DLD1 (cell line): ENCODE data around the gene FRMD8.

Experiments used
- in situ Hi-C: cut with HindIII; loops from 2 replicates; pipeline ENCODE4 v1.10.0; 2017; ENCODE audit warnings: low sequenced_read_pairs

The FRMD8 gene

DNA sequence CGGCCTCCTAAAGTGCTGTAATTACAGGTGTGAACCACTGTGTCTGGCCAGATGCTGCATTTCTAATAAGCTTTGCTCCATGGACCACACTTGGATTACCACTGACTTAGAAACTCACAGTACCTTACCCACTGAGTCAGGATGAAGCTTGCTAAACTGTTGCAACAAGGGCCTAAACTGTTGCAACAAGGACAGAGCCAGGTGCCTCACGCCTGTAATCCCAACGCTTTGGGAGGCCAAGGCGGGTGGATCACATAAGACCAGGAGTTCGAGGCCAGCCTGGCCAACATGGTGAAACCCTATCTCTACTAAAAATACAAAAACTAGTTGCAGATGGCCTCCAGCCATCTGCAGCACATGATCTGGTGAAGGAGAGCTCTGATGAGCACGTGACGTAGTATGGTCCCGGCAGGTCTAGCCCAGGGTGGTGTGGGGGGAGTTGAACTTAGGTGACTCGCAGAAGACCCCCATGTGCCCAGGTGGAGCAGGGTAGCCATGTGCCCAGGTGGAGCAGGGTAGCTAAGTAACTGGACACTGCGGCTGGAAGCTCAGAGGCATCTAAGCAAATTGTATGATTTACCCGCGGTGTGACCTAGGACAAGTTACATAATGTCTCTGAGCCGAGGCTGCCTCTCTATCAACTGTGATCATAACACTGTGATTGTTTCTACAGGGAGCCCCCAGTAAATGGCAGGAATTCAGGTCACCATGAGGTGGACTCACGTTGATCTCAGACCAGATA is 12.4 kb upstream of the FRMD8 start:
- in situ Hi-C loops = no loop called here

- in situ Hi-C loops = no loop called here
Observed at GRCh38 chr11:65375012-65375411, 11.4 kb upstream of the FRMD8 start.

- in situ Hi-C loops = no loop called here
Observed at GRCh38 chr11:65376138-65376713, 10.2 kb upstream of the FRMD8 start.

- in situ Hi-C loops = no loop called here
Observed at GRCh38 chr11:65377036-65377435, 9.4 kb upstream of the FRMD8 start.

- in situ Hi-C loops = no loop called here
Observed at GRCh38 chr11:65377777-65378176, 8.7 kb upstream of the FRMD8 start.

- in situ Hi-C loops = no loop called here
Observed at GRCh38 chr11:65378208-65378927, 8.1 kb upstream of the FRMD8 start.

- in situ Hi-C loops = no loop called here
Observed at GRCh38 chr11:65378928-65379638, 7.4 kb upstream of the FRMD8 start.

- in situ Hi-C loops = no loop called here
Observed at GRCh38 chr11:65379698-65380459, 6.6 kb upstream of the FRMD8 start.

GRCh38 chr11:65380460-65381119 is 5.8 kb upstream of the FRMD8 start:
- in situ Hi-C loops = no loop called here

DNA sequence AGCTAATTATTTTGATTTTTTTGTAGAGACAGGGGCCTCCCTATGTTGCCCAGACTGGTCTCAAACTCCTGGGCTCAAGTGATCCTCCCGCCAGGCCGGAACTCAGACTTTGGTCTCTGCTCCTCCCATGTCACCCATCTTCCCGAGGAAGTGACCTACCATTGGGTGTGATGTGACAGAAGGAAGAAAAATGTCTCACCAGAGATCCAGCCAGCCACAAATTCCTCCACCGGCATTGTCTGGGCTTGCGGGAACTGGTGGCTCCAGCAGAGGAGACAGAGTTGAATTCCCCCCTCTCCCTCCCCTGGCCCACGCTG is 4.8 kb upstream of the FRMD8 start:
- in situ Hi-C loops = no loop called here

DNA sequence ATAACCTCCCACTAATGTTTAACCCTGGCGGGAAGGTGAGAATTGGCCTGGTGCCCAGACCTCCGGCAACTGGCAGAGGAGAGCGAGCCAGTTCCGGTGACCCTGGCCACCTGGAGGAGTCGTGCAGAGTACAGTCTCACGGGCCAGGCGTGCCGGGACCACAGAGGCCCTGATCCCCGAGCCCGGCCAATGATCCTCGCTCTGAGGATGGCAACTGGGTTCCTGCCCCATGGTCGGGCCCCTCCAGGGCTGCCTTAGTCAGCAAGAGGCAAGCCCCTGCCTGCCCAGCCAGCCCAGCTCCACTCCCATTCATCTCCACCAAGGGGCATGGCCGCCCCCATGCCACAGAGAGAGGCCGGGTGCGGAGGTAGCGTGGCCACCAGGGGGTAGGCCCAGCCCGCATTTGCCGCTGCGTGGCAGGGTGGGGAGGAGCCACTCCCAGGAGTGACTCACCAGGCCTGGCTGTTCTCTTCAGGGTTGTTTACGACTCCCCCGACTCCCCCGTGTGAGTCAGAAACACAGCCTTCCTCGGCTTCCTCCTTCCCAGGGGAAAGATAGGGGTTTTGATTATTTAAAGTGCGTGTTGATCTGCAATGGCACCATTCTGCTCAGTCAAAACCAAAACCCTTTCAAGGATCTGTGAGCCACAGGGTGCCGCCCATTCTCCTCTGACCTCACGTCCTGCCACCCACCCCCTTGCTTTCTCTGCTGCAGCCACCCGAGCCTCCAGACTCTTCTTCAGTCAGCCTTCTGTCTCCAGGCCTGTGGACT is 4.2 kb upstream of the FRMD8 start, which contains the start of gene SLC25A45:
SLC25A45 (minus strand) TSS at position 614 of the 771 bp plus-strand sequence. CDS start 695 bp downstream, outside the sequence.
- in situ Hi-C loops = no loop called here

GRCh38 chr11:65382804-65383368 is 3.6 kb upstream of the FRMD8 start:
- in situ Hi-C loops = no loop called here

- in situ Hi-C loops = no loop called here
Observed at GRCh38 chr11:65383778-65384177, 2.7 kb upstream of the FRMD8 start.

DNA sequence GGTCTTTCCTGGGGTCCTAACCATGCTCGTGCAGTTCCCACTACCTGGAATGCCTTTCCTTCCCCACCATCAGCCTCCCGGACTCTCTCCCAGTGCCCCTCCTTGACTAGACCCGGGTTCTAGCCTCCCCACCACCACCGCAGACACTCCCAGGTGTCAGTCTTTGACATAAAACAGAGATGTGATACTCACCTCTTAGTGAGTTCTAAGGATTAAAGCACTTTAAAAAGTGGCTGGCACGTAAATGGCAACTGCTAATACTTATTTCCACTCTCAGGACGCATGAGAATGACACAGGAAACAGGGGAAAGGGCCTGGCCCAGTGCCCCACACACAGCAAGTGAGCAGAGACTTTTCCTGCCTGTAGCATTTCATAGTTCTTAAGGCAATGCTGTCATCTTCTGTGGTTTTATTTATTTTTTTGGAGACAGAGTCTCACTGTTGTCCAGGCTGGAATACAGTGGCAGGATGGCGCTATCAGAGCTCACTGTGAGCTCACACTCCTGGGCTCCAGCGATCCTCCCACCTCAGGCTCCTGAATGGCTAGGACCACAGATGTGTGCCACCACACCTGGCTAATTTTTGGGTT is 2.0 kb upstream of the FRMD8 start:
- in situ Hi-C loops = no loop called here

DNA sequence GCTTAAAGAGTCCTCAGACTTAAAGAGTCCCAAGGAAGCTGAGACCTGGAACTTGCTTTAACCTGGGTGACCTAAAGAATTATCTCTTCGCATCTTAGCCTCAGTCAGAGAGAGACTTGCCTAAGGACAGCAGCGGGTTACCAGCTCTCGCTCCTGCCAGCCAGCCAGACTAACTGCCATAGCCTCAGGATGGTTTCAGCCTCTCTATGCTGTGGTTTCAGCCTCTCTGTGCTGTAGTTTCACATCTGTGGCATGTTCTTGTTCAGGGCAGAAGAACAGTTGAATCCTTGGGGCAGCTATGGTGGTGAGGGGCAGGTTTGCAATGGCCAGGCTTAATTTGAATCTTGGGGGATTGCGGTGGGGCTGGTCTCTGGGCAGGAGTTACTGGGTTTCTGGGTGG is 2.3 kb downstream of the FRMD8 start:
- in situ Hi-C loops = no loop called here

- in situ Hi-C loops = no loop called here
Observed at GRCh38 chr11:65389294-65389980, 3.0 kb downstream of the FRMD8 start.

- in situ Hi-C loops = no loop called here
Observed at GRCh38 chr11:65390099-65390941, 3.9 kb downstream of the FRMD8 start.
